OCI-LY3 (cell line): ENCODE data around the gene FGD5.

Experiments
- CTCF ChIP-seq: fragments of 200-600, 300-600 bp; sonication (generic); IDR thresholded peaks from 2 replicates; pipeline ENCODE4 v1.5.1; 2014; ENCODE audit warnings: antibody characterized with exemption, low read length, low read depth
- EZH2phosphoT487 ChIP-seq: fragments of 200-600 bp; shearing (Covaris generic); IDR thresholded peaks from 2 replicates; pipeline ENCODE4 v1.6.1; 2018; ENCODE audit warnings: antibody characterized with exemption, mixed run types, low read depth

GRCh38 chr3:14816359-14816758 is 2.4 kb upstream of the FGD5 start:
- TF ChIP-seq CTCF (no peak), EZH2phosphoT487 (no peak)
